GM23248 (cell line): Measurements from ENCODE around the gene CAPS.

ENCODE experiments used
- EZH2 ChIP-seq: fragments of 200-600 bp; sonication (generic); IDR thresholded peaks from 2 replicates; pipeline ENCODE4 v1.6.1; 2018; ENCODE audit warnings: antibody characterized with exemption, mild to moderate bottlenecking; ENCODE audit not compliant: insufficient read depth, poor library complexity, severe bottlenecking
- EZH2phosphoT487 ChIP-seq: fragments of 200-600 bp; sonication (generic); IDR thresholded peaks from 2 replicates; pipeline ENCODE4 v1.6.1; 2018; ENCODE audit warnings: antibody characterized with exemption, moderate library complexity, mild to moderate bottlenecking, low read depth; ENCODE audit not compliant: insufficient read depth

DNA sequence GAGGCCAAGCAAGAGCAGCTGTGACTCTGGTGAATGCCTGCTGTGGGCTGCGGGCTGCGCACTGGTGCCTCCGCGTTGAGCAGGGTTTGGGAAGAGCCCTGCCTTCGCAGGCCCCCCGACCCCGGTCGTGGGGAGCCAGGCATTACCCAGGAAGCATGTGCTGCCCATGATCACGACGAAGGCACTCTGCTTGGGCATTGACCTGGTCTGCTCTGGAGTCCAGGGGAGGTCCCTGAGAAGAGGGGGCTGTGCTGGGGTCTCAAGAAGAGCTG is 44.7 kb downstream of the CAPS start:
- TF ChIP-seq EZH2 (no peak), EZH2phosphoT487 (no peak)
